HL-60 (cell line): Measurements from ENCODE around the gene RIPK3.
"Not testable (repeated sequence)": the region's sequence is repeated elsewhere in the genome, so short reads cannot be mapped to it uniquely, and the experiment has no call there.

ENCODE experiments used
- DNase-seq, 2 experiments: peaks; one replicate each; pipeline ENCODE4 v3.0.0-alpha.2; 2010 to 2020; ENCODE audit warnings: low read depth in 1 of 2, low spot score in 1 of 2
- H3K27ac ChIP-seq: fragments of 250-450 bp; sonication (Bioruptor Pico); replicated peaks from 2 replicates; pipeline ENCODE4 v1.5.1; 2020; ENCODE audit warnings: mild to moderate bottlenecking, moderate library complexity
- H3K27me3 ChIP-seq: fragments of 250-450 bp; sonication (Bioruptor Pico); 2 replicates; pipeline ENCODE4 v1.5.1; 2021; ENCODE audit warnings: mild to moderate bottlenecking, moderate library complexity; ENCODE audit not compliant: insufficient read depth, poor library complexity, severe bottlenecking
- H3K4me3 ChIP-seq: replicated peaks from 2 replicates; pipeline ENCODE4 v1.5.1; 2011; ENCODE audit warnings: mild to moderate bottlenecking, control low read depth, low read length; ENCODE audit not compliant: insufficient read depth
- CTCF ChIP-seq: IDR thresholded peaks from one replicate; pipeline ENCODE4 v1.5.1; 2011; ENCODE audit warnings: low read length, control low read depth, inconsistent platforms; ENCODE audit not compliant: insufficient read depth
- GABPA ChIP-seq: IDR thresholded peaks from 2 replicates; pipeline ENCODE4 v1.6.1; 2012; ENCODE audit warnings: low read depth
- POLR2AphosphoS5 ChIP-seq: IDR thresholded peaks from 2 replicates; pipeline ENCODE4 v1.6.1; 2012; ENCODE audit warnings: low read depth
- REST ChIP-seq: IDR thresholded peaks from 2 replicates; pipeline ENCODE4 v1.6.1; 2012; ENCODE audit warnings: low read depth; ENCODE audit not compliant: insufficient replicate concordance
- SPI1 ChIP-seq: IDR thresholded peaks from 2 replicates; pipeline ENCODE4 v1.6.1; 2012; ENCODE audit warnings: low read depth, mild to moderate bottlenecking, borderline replicate concordance

The RIPK3 gene

GRCh38 chr14:24376448-24377070 is 36.8 kb upstream of the RIPK3 start:
- Histone ChIP-seq H3K27me3 (no peaks in the 10 kb centered on the region), H3K27ac (no peak overlapping the region), H3K4me3 (no peak overlapping the region)
- TF ChIP-seq GABPA = no peak
- no peak for TF ChIP-seq POLR2AphosphoS5
- DNase-seq = no peak

DNA sequence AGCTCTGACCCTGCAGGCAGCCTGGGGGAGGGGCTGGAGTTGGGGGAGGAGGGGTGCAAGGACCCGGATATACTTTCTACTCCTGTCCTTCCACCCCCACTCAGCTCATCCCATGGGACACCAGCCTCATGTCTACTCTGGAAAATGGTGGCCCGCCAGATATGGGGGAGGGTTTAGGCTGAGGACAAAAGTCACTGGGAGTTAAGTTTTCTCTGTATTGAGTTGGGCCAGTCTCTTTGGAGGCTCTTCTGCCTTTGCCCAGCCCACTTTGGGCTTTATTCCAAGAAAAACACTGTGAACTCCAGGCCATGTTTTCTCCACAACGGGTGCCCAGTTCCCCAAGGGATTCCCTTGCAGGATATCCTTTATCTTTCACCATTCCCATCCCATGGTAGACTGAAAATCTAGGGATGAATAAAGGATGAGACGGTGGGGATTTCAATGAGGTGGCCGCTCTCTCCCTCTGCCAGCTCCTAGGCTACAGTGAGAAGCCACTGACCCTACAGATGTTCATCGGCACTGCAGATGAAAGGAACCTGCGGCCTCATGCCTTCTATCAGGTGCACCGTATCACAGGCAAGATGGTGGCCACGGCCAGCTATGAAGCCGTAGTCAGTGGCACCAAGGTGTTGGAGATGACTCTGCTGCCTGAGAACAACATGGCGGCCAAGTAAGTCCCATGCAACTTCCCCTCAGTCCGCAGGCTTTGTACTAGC is 33.1 kb upstream of the RIPK3 start:
- no peak for DNase-seq
- peaks cover 13% of the 10 kb centered on the region for H3K27me3 ChIP-seq
- TF ChIP-seq CTCF (no peak), POLR2AphosphoS5 (no peak), GABPA (no peak), REST (no peak), SPI1 (no peak)
- no peak overlapping the region for H3K4me3 ChIP-seq
- no peak overlapping the region for H3K27ac ChIP-seq

GRCh38 chr14:24371605-24372004 is 31.8 kb upstream of the RIPK3 start:
- not testable (repeated sequence) for H3K27ac ChIP-seq, DNase-seq, H3K4me3 ChIP-seq
- H3K27me3 ChIP-seq = peaks cover 24% of the 10 kb centered on the region

GRCh38 chr14:24370748-24371147 is 31.0 kb upstream of the RIPK3 start:
- H3K4me3 ChIP-seq = no peak overlapping the region
- peaks cover 30% of the 10 kb centered on the region for H3K27me3 ChIP-seq
- TF ChIP-seq SPI1 (no peak), POLR2AphosphoS5 (no peak), CTCF (no peak), GABPA (no peak), REST (no peak)
- no peak for DNase-seq
- no peak overlapping the region for H3K27ac ChIP-seq
